H1 (cell line): ENCODE data around the gene AP2A1. TPM values are rescaled to one million over a fixed set of nuclear protein-coding genes. Genes with fewer than 3 reads are reported as not detected.

Experiments used
- CTCF ChIA-PET: fragments of 300-600 bp; sonication (Branson Sonifier 250); formaldehyde crosslinking; loops from one replicate; lab custom pipeline; 2021; ENCODE audit not compliant: partially characterized antibody; lab: Charles Lee
- POLR2A ChIA-PET: fragments of 300-600 bp; sonication (Branson Sonifier 250); formaldehyde crosslinking; loops from one replicate; lab custom pipeline; 2021; ENCODE audit warnings: inconsistent platforms; ENCODE audit not compliant: partially characterized antibody; lab: Charles Lee
- DNase-seq, 2 experiments: peaks; one replicate each; pipeline versions ENCODE4 v3.0.0 to v3.0.0-alpha.2; 2010 to 2022; ENCODE audit warnings: low spot score in 2 of 2, low read depth in 1 of 2, mixed read lengths in 1 of 2
- FAIRE-seq: peaks from 2 replicates; lab custom pipeline; 2011; peaks lifted over from hg19 to GRCh38; lab: Jason Lieb, UNC
- H2AFZ ChIP-seq: 2 replicates; pipeline ENCODE4 v1.8.1; 2012; ENCODE audit warnings: low read length, inconsistent platforms
- H2AK5ac ChIP-seq: 2 replicates; pipeline ENCODE4 v1.6.1; 2013; ENCODE audit warnings: low read depth, low read length
- H2BK120ac ChIP-seq: replicated peaks from 2 replicates; pipeline ENCODE3; 2013; ENCODE audit warnings: low read depth, low read length, inconsistent platforms
- H2BK12ac ChIP-seq: 2 replicates; pipeline ENCODE4 v1.6.1; 2013; ENCODE audit warnings: low read depth, low read length
- H2BK15ac ChIP-seq: 2 replicates; pipeline ENCODE4 v1.6.1; 2013; ENCODE audit warnings: low read length
- H2BK20ac ChIP-seq: 2 replicates; pipeline ENCODE4 v1.6.1; 2013; ENCODE audit warnings: low read length
- H2BK5ac ChIP-seq: 2 replicates; pipeline ENCODE4 v1.6.1; 2013; ENCODE audit warnings: low read depth, low read length
- H3K14ac ChIP-seq: 2 replicates; pipeline ENCODE4 v1.6.1; 2013; ENCODE audit warnings: inconsistent platforms; ENCODE audit not compliant: insufficient read length
- H3K18ac ChIP-seq: 2 replicates; pipeline ENCODE4 v1.6.1; 2013; ENCODE audit warnings: low read length; ENCODE audit errors: extremely low read depth
- H3K23ac ChIP-seq: 2 replicates; pipeline ENCODE4 v1.6.1; 2013; ENCODE audit warnings: inconsistent platforms; ENCODE audit not compliant: insufficient read length
- H3K23me2 ChIP-seq: 2 replicates; pipeline ENCODE4 v1.6.1; 2013; ENCODE audit warnings: low read depth, low read length
- H3K27ac ChIP-seq: 2 replicates; pipeline ENCODE4 v1.6.1; 2011; ENCODE audit warnings: low read depth, low read length, inconsistent platforms
- H3K27me3 ChIP-seq, 4 experiments: replicated peaks in 1 of 4; 1 replicate in 1 of 4; 2 replicates in 3 of 4; pipeline versions ENCODE4 v1.6.1 to v1.8.1; 2011 to 2013; ENCODE audit warnings: low read length in 3 of 4, mild to moderate bottlenecking in 3 of 4, inconsistent platforms in 2 of 4, mixed read lengths in 2 of 4, moderate library complexity in 1 of 4; ENCODE audit not compliant: control insufficient read depth in 3 of 4, insufficient read depth in 3 of 4; ENCODE audit errors: extremely low read depth in 1 of 4
- H3K36me3 ChIP-seq, 4 experiments: 2 replicates each; pipeline versions ENCODE4 v1.6.1 to v1.8.1; 2011 to 2013; ENCODE audit warnings: mild to moderate bottlenecking in 4 of 4, low read length in 3 of 4, moderate library complexity in 2 of 4, control low read depth in 1 of 4, inconsistent platforms in 1 of 4; ENCODE audit not compliant: insufficient read depth in 4 of 4, control insufficient read depth in 2 of 4
- H3K4ac ChIP-seq: replicated peaks from 2 replicates; pipeline ENCODE3; 2013; ENCODE audit warnings: low read length, low read depth, mixed read lengths, inconsistent platforms; ENCODE audit not compliant: insufficient read length
- H3K4me1 ChIP-seq, 4 experiments: replicated peaks in 1 of 4; 1 replicate in 1 of 4; 2 replicates in 3 of 4; pipeline versions ENCODE4 v1.6.1 to v1.8.1; 2011 to 2013; ENCODE audit warnings: low read length in 3 of 4, inconsistent platforms in 2 of 4, mixed read lengths in 1 of 4; ENCODE audit not compliant: insufficient read depth in 4 of 4, control insufficient read depth in 3 of 4
- H3K4me2 ChIP-seq, 2 experiments: 2 replicates each; pipeline versions ENCODE4 v1.6.1 to v1.8.1; 2011 to 2013; ENCODE audit warnings: low read depth in 2 of 2, low read length in 2 of 2, control low read depth in 1 of 2, inconsistent platforms in 1 of 2, mild to moderate bottlenecking in 1 of 2; ENCODE audit not compliant: insufficient read depth in 1 of 2
- H3K4me3 ChIP-seq, 4 experiments: fragments of 200-600, 300-600 bp in 1 of 4; sonication (generic), shearing (Covaris generic), sonication (Bioruptor Twin) in 1 of 4; 2 replicates each; pipeline versions ENCODE4 v1.5.1 to v1.8.1; 2011 to 2016; ENCODE audit warnings: low read length in 4 of 4, low read depth in 3 of 4, control low read depth in 2 of 4, inconsistent platforms in 2 of 4, mild to moderate bottlenecking in 2 of 4, mixed read lengths in 1 of 4, moderate library complexity in 1 of 4; ENCODE audit not compliant: insufficient read depth in 2 of 4; ENCODE audit errors: extremely low read depth in 1 of 4
- H3K56ac ChIP-seq: replicated peaks from 2 replicates; pipeline ENCODE3; 2013; ENCODE audit warnings: low read depth, mild to moderate bottlenecking, mixed read lengths, low read length, inconsistent platforms; ENCODE audit not compliant: insufficient read length
- H3K79me1 ChIP-seq: 2 replicates; pipeline ENCODE4 v1.6.1; 2013; ENCODE audit warnings: low read depth, low read length, control low read depth
- H3K79me2 ChIP-seq, 2 experiments: 2 replicates each; pipeline versions ENCODE4 v1.6.1 to v1.8.1; 2012 to 2013; ENCODE audit warnings: low read length in 2 of 2, mild to moderate bottlenecking in 2 of 2, inconsistent platforms in 1 of 2; ENCODE audit not compliant: insufficient read depth in 2 of 2, control insufficient read depth in 1 of 2
- H3K9ac ChIP-seq, 4 experiments: replicated peaks in 1 of 4; 1 replicate in 1 of 4; 2 replicates in 3 of 4; pipeline versions ENCODE4 v1.6.1 to v1.8.1; 2011 to 2013; ENCODE audit warnings: low read depth in 3 of 4, low read length in 3 of 4, control low read depth in 2 of 4, mild to moderate bottlenecking in 2 of 4, moderate library complexity in 2 of 4, inconsistent platforms in 1 of 4; ENCODE audit errors: extremely low read depth in 1 of 4
- H3K9me3 ChIP-seq, 2 experiments: 2 replicates each; pipeline versions ENCODE4 v1.6.1 to v1.8.1; 2012 to 2013; ENCODE audit warnings: mild to moderate bottlenecking in 2 of 2, moderate library complexity in 2 of 2, control low read depth in 1 of 2, inconsistent platforms in 1 of 2, low read depth in 1 of 2, low read length in 1 of 2, mixed read lengths in 1 of 2; ENCODE audit not compliant: insufficient read depth in 2 of 2
- H4K20me1 ChIP-seq, 2 experiments: replicated peaks in 1 of 2; 2 replicates each; pipeline versions ENCODE3 to v1.8.1; 2011 to 2013; ENCODE audit warnings: inconsistent platforms in 2 of 2, low read length in 2 of 2, mild to moderate bottlenecking in 1 of 2; ENCODE audit not compliant: insufficient read depth in 2 of 2, control insufficient read depth in 1 of 2
- H4K5ac ChIP-seq: 2 replicates; pipeline ENCODE4 v1.6.1; 2013; ENCODE audit warnings: low read length, low read depth, mixed read lengths, inconsistent platforms; ENCODE audit not compliant: insufficient read length
- H4K8ac ChIP-seq: 2 replicates; pipeline ENCODE4 v1.8.0; 2013; ENCODE audit warnings: mild to moderate bottlenecking, moderate library complexity, low read length, inconsistent platforms; ENCODE audit not compliant: insufficient read depth; ENCODE audit errors: extremely low read depth
- H4K91ac ChIP-seq: replicated peaks from 2 replicates; pipeline ENCODE3; 2013; ENCODE audit warnings: low read length, mixed read lengths, inconsistent platforms; ENCODE audit not compliant: insufficient read length
- BRCA1 ChIP-seq: IDR thresholded peaks from 2 replicates; pipeline ENCODE4 v1.6.1; 2012; ENCODE audit warnings: low read depth, low read length, improper control_type of control experiment
- CTCF ChIP-seq, 3 experiments: IDR thresholded peaks; 1 replicate in 2 of 3; 2 replicates in 1 of 3; pipeline versions ENCODE4 v1.5.1 to v1.6.1; 2011; ENCODE audit warnings: low read length in 3 of 3, mild to moderate bottlenecking in 3 of 3, inconsistent platforms in 2 of 3, low read depth in 1 of 3, moderate library complexity in 1 of 3; ENCODE audit not compliant: insufficient read depth in 1 of 3; ENCODE audit errors: control extremely low read depth in 1 of 3
- E2F6 ChIP-seq: IDR thresholded peaks from 2 replicates; pipeline ENCODE4 v1.6.1; 2012; ENCODE audit warnings: inconsistent platforms
- HDAC2 ChIP-seq, 2 experiments: fragments of 300-600 bp in 1 of 2; sonication (generic) in 1 of 2; IDR thresholded peaks; 2 replicates each; pipeline ENCODE4 v1.6.1; 2011 to 2012; ENCODE audit warnings: low read depth in 2 of 2, low read length in 2 of 2, mild to moderate bottlenecking in 2 of 2, moderate library complexity in 2 of 2, borderline replicate concordance in 1 of 2, inconsistent platforms in 1 of 2
- MAX ChIP-seq: IDR thresholded peaks from 2 replicates; pipeline ENCODE4 v1.6.1; 2012; ENCODE audit warnings: inconsistent platforms
- PHF8 ChIP-seq: fragments of 200-600 bp; sonication (generic); conservative IDR thresholded peaks from 2 replicates; pipeline ENCODE4 v1.7.1; 2012; ENCODE audit warnings: low read depth, mild to moderate bottlenecking, inconsistent platforms, low read length, moderate library complexity
- RFX5 ChIP-seq: IDR thresholded peaks from 2 replicates; pipeline ENCODE4 v1.6.1; 2011; ENCODE audit warnings: low read depth, low read length, improper control_type of control experiment, borderline replicate concordance
- RNF2 ChIP-seq: fragments of 200-900, 300-1000 bp; sonication (generic); IDR thresholded peaks from 2 replicates; pipeline ENCODE4 v1.7.1; 2016; ENCODE audit warnings: borderline replicate concordance, low read depth, mild to moderate bottlenecking, antibody characterized with exemption, low read length; ENCODE audit not compliant: poor library complexity, severe bottlenecking; ENCODE audit errors: missing control alignments
- WGBS, 2 experiments: shearing (Covaris generic) in 1 of 2; methylation state at CpG; one replicate each; pipeline versions ENCODE4 v1.1.6 to v1.1.7; 2013 to 2015; ENCODE audit warnings: low lambda C conversion rate in 2 of 2, mixed read lengths in 2 of 2, inconsistent platforms in 1 of 2, low coverage in 1 of 2, missing lambda C conversion rate in 1 of 2; ENCODE audit not compliant: insufficient replicate concordance in 2 of 2, insufficient coverage in 1 of 2, insufficient read length in 1 of 2; ENCODE audit errors: extremely low coverage in 1 of 2, missing lambda C conversion rate in 1 of 2; 5-methylcytosine and 5-hydroxymethylcytosine counted together
- polyA plus RNA-seq, 7 experiments: library from polyadenylated mRNA; depleted of rRNA in 3 of 7; stranded (reverse) in 5 of 7; unstranded in 2 of 7; fragments of >200 nt in 5 of 7; fragments of 200-250 nt in 2 of 7; gene quantifications; 1 replicate in 5 of 7; 2 replicates in 1 of 7; 4 replicates in 1 of 7; pipeline versions ENCODE4 v1.2.1 to v1.2.3, GENCODE V29; 2011 to 2013; ENCODE audit warnings: missing spikeins in 2 of 7, mixed read lengths in 2 of 7
- total RNA-seq: library from RNA; stranded (reverse); fragmentation: NEBNext Ultra II Directional; extraction: Animal tissue kit (Norgen Biotek cat#: 25700); gene quantifications from 2 replicates; pipeline ENCODE4 v1.2.1, GENCODE V29; 2021

AP2A1 gene
- total and polyA plus RNA-seq, 2 of the 8 experiments (the other 6 are each of a cell fraction or from before 2014, with no cell fraction given) = 105 to 106 TPM

- no peaks in the 10 kb centered on the region for H3K27me3 ChIP-seq
- H4K8ac ChIP-seq = no peak overlapping the region
- H2BK5ac ChIP-seq = peak overlapping the region; percentile 35; the same call in 1 of the 2 replicates
- DNase-seq = no peak
- CTCF ChIA-PET = interaction anchor here (0.6 to 1.0 kb wide), 3 partner anchors 12 to 38 kb away, joined by 3 to 4 read pairs (median 3); no protein-coding TSS in a partner anchor
- no peak overlapping the region for H4K5ac ChIP-seq
- no peak overlapping the region for H2AK5ac ChIP-seq
- no peak overlapping the region for H3K56ac ChIP-seq
- H2BK20ac ChIP-seq = no peak overlapping the region
- POLR2A ChIA-PET = interaction anchor here (0.8 to 1.4 kb wide), 2 partner anchors 16 to 98 kb away, joined by 3 read pairs; partner anchors contain the start of gene CPT1C
- H3K4ac ChIP-seq = no peak overlapping the region
- no peak overlapping the region for H3K14ac ChIP-seq
- peaks cover 5 to 24% (median 11%) of the 10 kb centered on the region in 4 experiments; a peak in 6 of 8 replicates for H3K36me3 ChIP-seq
- H3K79me2 ChIP-seq = no peaks in the 10 kb centered on the region; a peak in 1 of 4 replicates
- 93% methylated on average over 10 of the region's 10 CpGs; no CpG with 5 or more reads in 1 of the 2 experiments for WGBS, 2 experiments
- FAIRE-seq = no peak
- H3K18ac ChIP-seq = no peak overlapping the region
- H3K9me3 ChIP-seq = no peaks in the 10 kb centered on the region
- no peak overlapping the region for H2BK12ac ChIP-seq
- no peak overlapping the region for H2AFZ ChIP-seq
- H2BK120ac ChIP-seq = no peak overlapping the region
- H4K91ac ChIP-seq = no peak overlapping the region
- H4K20me1 ChIP-seq = peaks cover 2 to 10% of the 10 kb centered on the region in 2 experiments
- H3K23me2 ChIP-seq = no peaks in the 10 kb centered on the region; the same call in 1 of the 2 replicates
- H3K4me2 ChIP-seq = no peak overlapping the region
- no peaks in the 10 kb centered on the region for H3K4me1 ChIP-seq
- no peak overlapping the region for H3K27ac ChIP-seq
- H3K4me3 ChIP-seq = no peak overlapping the region
- peaks cover 3% of the 10 kb centered on the region for H3K79me1 ChIP-seq
- TF ChIP-seq RFX5 (no peak), BRCA1 (no peak), HDAC2 (IDR thresholded peaks at IDR 0.05; ENCODE audit: borderline replicate concordance in 1 of 2, low read depth in 2 of 2, low read length in 2 of 2) (no peak), MAX (no peak), E2F6 (no peak), PHF8 (no peak), CTCF (IDR thresholded peaks at IDR 0.05; ENCODE audit: control extremely low read depth in 1 of 3, insufficient read depth in 1 of 3, low read depth in 1 of 3, low read length in 3 of 3) (no peak), RNF2 (no peak)
- H2BK15ac ChIP-seq = no peak overlapping the region
- no peak overlapping the region for H3K23ac ChIP-seq
- no peak overlapping the region for H3K9ac ChIP-seq
These were observed 22.1 kb downstream of the AP2A1 start for GRCh38 chr19:49788857-49789256.
